Left ventricle myocardium inferior (tissue), 1 donor: Measurements from ENCODE around the gene ACBD7. TPM values are rescaled to one million over a fixed set of nuclear protein-coding genes. Genes with fewer than 3 reads are reported as not detected.

ENCODE experiments used
- DNase-seq: peaks from one replicate; pipeline ENCODE4 v3.0.0-alpha.2; 2020
- H3K27ac ChIP-seq: fragments of 200-600 bp; replicated peaks from 2 replicates; pipeline ENCODE4 v1.8.0; 2021
- H3K27me3 ChIP-seq: fragments of 200-600 bp; 2 replicates; pipeline ENCODE4 v1.8.0; 2021; ENCODE audit warnings: low read depth
- H3K36me3 ChIP-seq: fragments of 200-600 bp; 2 replicates; pipeline ENCODE4 v1.8.0; 2021
- H3K4me1 ChIP-seq: fragments of 200-600 bp; 2 replicates; pipeline ENCODE4 v1.8.0; 2021
- H3K4me3 ChIP-seq: fragments of 200-600 bp; 2 replicates; pipeline ENCODE4 v1.8.0; 2021; ENCODE audit warnings: mild to moderate bottlenecking, moderate library complexity
- H3K9me3 ChIP-seq: fragments of 200-600 bp; replicated peaks from 2 replicates; pipeline ENCODE4 v1.8.0; 2021
- intact Hi-C: fragments of 100-400 bp; cut with micrococcal nuclease; formaldehyde crosslinking; loops from one replicate; pipeline ENCODE4 v1.11.0; 2022
- long read RNA-seq: library from polyadenylated mRNA; unstranded; transcript quantifications from one replicate; pipeline ENCODE4 v2.0.0, GENCODE V29; 2021
- total RNA-seq: library from RNA; stranded (reverse); fragmentation: NEBNext Ultra II Directional; extraction: Animal tissue kit (Norgen Biotek cat#: 25700); gene quantifications from one replicate; pipeline ENCODE4 v1.2.1, GENCODE V29; 2021
- TF ChIP-seq, protein P1 (sequence below): fragments of 200-600 bp; IDR thresholded peaks from 2 replicates; pipeline ENCODE4 v1.8.0; 2021; ENCODE audit warnings: antibody characterized with exemption, mild to moderate bottlenecking, borderline replicate concordance
- donor health status: DM: no; HTN: yes; CAD: no; lungs with severe emphysema.

Gene ACBD7
- not detected for total RNA-seq
- long read RNA-seq = 0 reads

DNA sequence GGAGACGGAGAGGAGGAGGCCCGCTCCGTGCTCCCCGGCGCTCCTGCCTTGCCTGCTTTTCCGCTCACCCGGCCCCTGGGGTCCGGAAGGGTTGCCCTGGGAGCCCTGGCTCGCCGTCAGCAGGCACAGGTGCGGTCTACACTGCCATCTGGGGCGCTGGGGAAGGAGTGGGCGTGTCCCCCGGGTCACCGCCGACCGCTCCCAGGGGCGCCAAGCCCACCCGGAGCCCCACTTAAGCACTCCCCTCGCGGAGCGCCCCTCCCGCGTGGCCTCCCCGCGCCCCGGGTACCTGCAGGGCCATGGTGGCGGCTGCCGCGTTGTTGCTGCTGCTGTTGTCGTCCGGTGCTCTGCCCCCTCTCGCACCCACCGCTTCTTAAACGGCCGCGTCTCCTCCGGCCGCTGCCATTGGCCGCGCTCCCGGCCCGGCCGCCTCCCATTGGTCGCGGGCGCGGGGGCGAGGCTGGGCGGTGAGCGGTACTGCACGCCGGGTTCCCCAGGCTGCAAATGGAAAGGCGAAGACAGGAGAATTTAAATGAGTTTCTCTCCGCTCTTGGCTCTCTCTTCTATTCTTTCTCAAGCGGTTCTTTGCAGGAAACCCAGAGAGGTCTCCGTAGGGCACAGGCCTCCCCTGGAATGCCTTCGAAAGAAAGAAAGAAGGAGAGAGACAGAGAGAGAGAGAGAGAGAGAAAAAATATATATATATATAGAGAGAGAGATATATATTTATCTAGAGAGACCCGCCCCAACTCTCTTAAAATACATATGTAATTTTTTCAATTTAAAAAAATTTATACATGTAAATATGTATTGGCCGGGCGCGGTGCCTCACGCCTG lies at the start of gene ACBD7:
TSS of gene ACBD7 (minus strand) at position 349 of the 834 bp plus-strand sequence. CDS start at position 301, 48 bp downstream.
- TF ChIP-seq, protein P1, sequence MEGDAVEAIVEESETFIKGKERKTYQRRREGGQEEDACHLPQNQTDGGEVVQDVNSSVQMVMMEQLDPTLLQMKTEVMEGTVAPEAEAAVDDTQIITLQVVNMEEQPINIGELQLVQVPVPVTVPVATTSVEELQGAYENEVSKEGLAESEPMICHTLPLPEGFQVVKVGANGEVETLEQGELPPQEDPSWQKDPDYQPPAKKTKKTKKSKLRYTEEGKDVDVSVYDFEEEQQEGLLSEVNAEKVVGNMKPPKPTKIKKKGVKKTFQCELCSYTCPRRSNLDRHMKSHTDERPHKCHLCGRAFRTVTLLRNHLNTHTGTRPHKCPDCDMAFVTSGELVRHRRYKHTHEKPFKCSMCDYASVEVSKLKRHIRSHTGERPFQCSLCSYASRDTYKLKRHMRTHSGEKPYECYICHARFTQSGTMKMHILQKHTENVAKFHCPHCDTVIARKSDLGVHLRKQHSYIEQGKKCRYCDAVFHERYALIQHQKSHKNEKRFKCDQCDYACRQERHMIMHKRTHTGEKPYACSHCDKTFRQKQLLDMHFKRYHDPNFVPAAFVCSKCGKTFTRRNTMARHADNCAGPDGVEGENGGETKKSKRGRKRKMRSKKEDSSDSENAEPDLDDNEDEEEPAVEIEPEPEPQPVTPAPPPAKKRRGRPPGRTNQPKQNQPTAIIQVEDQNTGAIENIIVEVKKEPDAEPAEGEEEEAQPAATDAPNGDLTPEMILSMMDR = peak; percentile 78
- Histone ChIP-seq H3K4me1 (peaks cover 13% of the 10 kb centered on the region), H3K27ac (no peak within 1 kb of the TSS), H3K9me3 (no peaks in the 10 kb centered on the region), H3K36me3 (no peaks in the 10 kb centered on the region), H3K27me3 (peaks cover 5% of the 10 kb centered on the region), H3K4me3 (peak within 1 kb of the TSS; percentile 79)
- intact Hi-C loops = no loop called here
- DNase-seq = peak; percentile 71

DNA sequence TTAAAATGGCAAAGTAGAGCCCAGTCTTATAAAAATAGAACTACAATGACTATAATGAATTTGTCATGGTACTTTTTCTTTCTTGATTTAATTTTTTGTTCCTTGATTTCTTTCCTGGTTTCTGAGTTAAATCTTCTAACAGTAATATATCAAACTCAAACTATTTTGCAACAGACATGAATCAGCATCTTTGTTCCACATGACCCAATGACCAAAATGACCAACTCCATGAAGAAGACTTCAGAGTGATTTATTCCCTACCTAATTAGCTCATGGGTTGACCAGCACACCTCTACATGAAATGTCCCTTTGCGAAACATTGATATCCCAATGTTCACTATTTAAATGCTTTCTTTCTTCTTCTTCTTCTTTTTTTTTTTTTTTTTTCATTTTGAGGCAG lies 49.1 kb upstream of the ACBD7 start:
- H3K4me1 ChIP-seq = peaks cover 7% of the 10 kb centered on the region
- no peak overlapping the region for H3K4me3 ChIP-seq
- no peaks in the 10 kb centered on the region for H3K27me3 ChIP-seq
- intact Hi-C loops = no loop called here
- TF ChIP-seq, protein P1 = no peak
- DNase-seq = no peak
- H3K36me3 ChIP-seq = peaks cover 71% of the 10 kb centered on the region
- H3K9me3 ChIP-seq = no peaks in the 10 kb centered on the region
- no peak overlapping the region for H3K27ac ChIP-seq

- peaks cover 77% of the 10 kb centered on the region for H3K36me3 ChIP-seq
- intact Hi-C loops = no loop called here
- H3K9me3 ChIP-seq = no peaks in the 10 kb centered on the region
- H3K27me3 ChIP-seq = no peaks in the 10 kb centered on the region
- H3K4me1 ChIP-seq = peaks cover under 1% of the 10 kb centered on the region
- no peak overlapping the region for H3K4me3 ChIP-seq
- TF ChIP-seq, protein P1 = no peak
- H3K27ac ChIP-seq = no peak overlapping the region
- no peak for DNase-seq
Observed at GRCh38 chr10:15137036-15137359, 48.4 kb upstream of the ACBD7 start.

GRCh38 chr10:15136129-15137035 lies 47.8 kb upstream of the ACBD7 start:
- H3K4me3 ChIP-seq = no peak overlapping the region
- no peaks in the 10 kb centered on the region for H3K27me3 ChIP-seq
- no peak overlapping the region for H3K27ac ChIP-seq
- no peaks in the 10 kb centered on the region for H3K4me1 ChIP-seq
- DNase-seq = no peak
- H3K9me3 ChIP-seq = no peaks in the 10 kb centered on the region
- TF ChIP-seq, protein P1 = no peak
- peaks cover 83% of the 10 kb centered on the region for H3K36me3 ChIP-seq
- intact Hi-C loops = no loop called here

- H3K36me3 ChIP-seq = peaks cover 91% of the 10 kb centered on the region
- no peaks in the 10 kb centered on the region for H3K9me3 ChIP-seq
- H3K4me3 ChIP-seq = no peak overlapping the region
- no peaks in the 10 kb centered on the region for H3K4me1 ChIP-seq
- intact Hi-C loops = no loop called here
- no peak overlapping the region for H3K27ac ChIP-seq
- no peak for DNase-seq
- no peaks in the 10 kb centered on the region for H3K27me3 ChIP-seq
- TF ChIP-seq, protein P1 = no peak
Observed at GRCh38 chr10:15131330-15131729, 42.8 kb upstream of the ACBD7 start.
